ENCODE measurements around the gene HECTD4.
"Not testable (repeated sequence)": the region's sequence is repeated elsewhere in the genome, so short reads cannot be mapped to it uniquely, and the experiment has no call there.

Gene HECTD4

GRCh38 chr12:112381883-112382796 is at the start of gene HECTD4:
TSS of gene HECTD4 (minus strand) at chr12:112382431. CDS start at chr12:112382128, 303 bp downstream.
- CTCF ChIA-PET: interaction anchor here (1.6 kb wide), 1 partner anchor 184 kb away, joined by 6 read pairs; no protein-coding TSS in a partner anchor
- peak; percentile 97 for DNase-seq
- H3K27me3 Mint-ChIP-seq: no peaks in the 10 kb centered on the region
- H3K4me3 Mint-ChIP-seq: peak within 1 kb of the TSS; percentile 88
- H3K36me3 Mint-ChIP-seq: no peaks in the 10 kb centered on the region
- H3K9me3 Mint-ChIP-seq: no peaks in the 10 kb centered on the region
- peaks cover 27% of the 10 kb centered on the region for H3K4me1 Mint-ChIP-seq
- H3K27ac Mint-ChIP-seq: peak within 1 kb of the TSS; percentile 83

GRCh38 chr12:112431965-112432364 is 49.7 kb upstream of the HECTD4 start:
- CTCF ChIA-PET: interaction anchor here (1.0 kb wide), 1 partner anchor 234 kb away, joined by 3 read pairs; no protein-coding TSS in a partner anchor
- H3K27ac Mint-ChIP-seq: no peak overlapping the region
- H3K27me3 Mint-ChIP-seq: no peaks in the 10 kb centered on the region

GRCh38 chr12:112430929-112431328 is 48.7 kb upstream of the HECTD4 start:
- Mint-ChIP-seq H3K36me3 (peaks cover 16% of the 10 kb centered on the region), H3K27ac (no peak overlapping the region), H3K4me3 (no peak overlapping the region)

More at GRCh38 chr12:112431965-112432364, 49.7 kb upstream of the HECTD4 start:
- H3K4me3 Mint-ChIP-seq: no peak overlapping the region
- H3K36me3 Mint-ChIP-seq: peaks cover 16% of the 10 kb centered on the region
- no peak for DNase-seq
- H3K9me3 Mint-ChIP-seq: no peaks in the 10 kb centered on the region
- H3K4me1 Mint-ChIP-seq: peaks cover 16% of the 10 kb centered on the region

GRCh38 chr12:112427760-112428159 is 45.5 kb upstream of the HECTD4 start:
- no peak overlapping the region for H3K4me3 Mint-ChIP-seq
- H3K4me1 Mint-ChIP-seq: peaks cover 31% of the 10 kb centered on the region
- CTCF ChIA-PET: no interaction called here

More at GRCh38 chr12:112430929-112431328, 48.7 kb upstream of the HECTD4 start:
- no peaks in the 10 kb centered on the region for H3K27me3 Mint-ChIP-seq
- H3K9me3 Mint-ChIP-seq: no peaks in the 10 kb centered on the region
- peaks cover 19% of the 10 kb centered on the region for H3K4me1 Mint-ChIP-seq
- DNase-seq: no peak
- CTCF ChIA-PET: no interaction called here

GRCh38 chr12:112425582-112426382 is 43.6 kb upstream of the HECTD4 start:
- Mint-ChIP-seq H3K27ac (peak overlapping the region; percentile 45), H3K36me3 (peaks cover 8% of the 10 kb centered on the region), H3K4me3 (no peak overlapping the region), H3K4me1 (peaks cover 31% of the 10 kb centered on the region), H3K27me3 (no peaks in the 10 kb centered on the region), H3K9me3 (no peaks in the 10 kb centered on the region)
- DNase-seq: no peak
- CTCF ChIA-PET: no interaction called here

More at GRCh38 chr12:112427760-112428159, 45.5 kb upstream of the HECTD4 start:
- H3K36me3 Mint-ChIP-seq: peaks cover 20% of the 10 kb centered on the region
- H3K27me3 Mint-ChIP-seq: no peaks in the 10 kb centered on the region
- no peaks in the 10 kb centered on the region for H3K9me3 Mint-ChIP-seq
- no peak for DNase-seq
- no peak overlapping the region for H3K27ac Mint-ChIP-seq

- CTCF ChIA-PET: no interaction called here
- peaks cover 10% of the 10 kb centered on the region for H3K36me3 Mint-ChIP-seq
- H3K4me1 Mint-ChIP-seq: peaks cover 42% of the 10 kb centered on the region
- H3K27ac Mint-ChIP-seq: no peak overlapping the region
- no peaks in the 10 kb centered on the region for H3K27me3 Mint-ChIP-seq
- H3K9me3 Mint-ChIP-seq: no peaks in the 10 kb centered on the region
- no peak for DNase-seq
- H3K4me3 Mint-ChIP-seq: no peak overlapping the region
Measured at GRCh38 chr12:112424126-112424525, 41.9 kb upstream of the HECTD4 start.

GRCh38 chr12:112422531-112422930 is 40.3 kb upstream of the HECTD4 start:
- H3K27me3 Mint-ChIP-seq: no peaks in the 10 kb centered on the region
- DNase-seq: no peak
- no peaks in the 10 kb centered on the region for H3K9me3 Mint-ChIP-seq
- CTCF ChIA-PET: no interaction called here
- H3K27ac Mint-ChIP-seq: no peak overlapping the region
- H3K4me1 Mint-ChIP-seq: peaks cover 44% of the 10 kb centered on the region
- H3K4me3 Mint-ChIP-seq: no peak overlapping the region
- peaks cover 6% of the 10 kb centered on the region for H3K36me3 Mint-ChIP-seq

- peaks cover 6% of the 10 kb centered on the region for H3K36me3 Mint-ChIP-seq
- no peaks in the 10 kb centered on the region for H3K27me3 Mint-ChIP-seq
- CTCF ChIA-PET: no interaction called here
- DNase-seq: no peak
- no peaks in the 10 kb centered on the region for H3K9me3 Mint-ChIP-seq
- H3K4me3 Mint-ChIP-seq: no peak overlapping the region
- H3K27ac Mint-ChIP-seq: no peak overlapping the region
- H3K4me1 Mint-ChIP-seq: peaks cover 47% of the 10 kb centered on the region
Measured at GRCh38 chr12:112421363-112421762, 39.1 kb upstream of the HECTD4 start.

- CTCF ChIA-PET: no interaction called here
- H3K9me3 Mint-ChIP-seq: no peaks in the 10 kb centered on the region
- peaks cover 6% of the 10 kb centered on the region for H3K36me3 Mint-ChIP-seq
- peaks cover 44% of the 10 kb centered on the region for H3K4me1 Mint-ChIP-seq
- no peak for DNase-seq
- peak overlapping the region; percentile 95 for H3K4me3 Mint-ChIP-seq
- H3K27me3 Mint-ChIP-seq: no peaks in the 10 kb centered on the region
- no peak overlapping the region for H3K27ac Mint-ChIP-seq
Measured at GRCh38 chr12:112420740-112421139, 38.5 kb upstream of the HECTD4 start.

- Mint-ChIP-seq H3K27ac (peak overlapping the region; percentile 95), H3K4me1 (peaks cover 42% of the 10 kb centered on the region), H3K27me3 (no peaks in the 10 kb centered on the region), H3K9me3 (no peaks in the 10 kb centered on the region), H3K36me3 (peaks cover 6% of the 10 kb centered on the region), H3K4me3 (peak overlapping the region; percentile 95)
- peak; percentile 73 for DNase-seq
- CTCF ChIA-PET: no interaction called here
Measured at GRCh38 chr12:112419297-112420133, 37.3 kb upstream of the HECTD4 start.

- peaks cover 37% of the 10 kb centered on the region for H3K4me1 Mint-ChIP-seq
- H3K9me3 Mint-ChIP-seq: no peaks in the 10 kb centered on the region
- peak; percentile 91 for DNase-seq
- peaks cover 2% of the 10 kb centered on the region for H3K36me3 Mint-ChIP-seq
- CTCF ChIA-PET: interaction anchor here (0.8 kb wide), 1 partner anchor 8 kb away, joined by 3 read pairs; no protein-coding TSS in a partner anchor
- H3K27ac Mint-ChIP-seq: peak within 1 kb of the TSS; percentile 95
- H3K4me3 Mint-ChIP-seq: peak within 1 kb of the TSS; percentile 95
- H3K27me3 Mint-ChIP-seq: no peaks in the 10 kb centered on the region
Measured at GRCh38 chr12:112418608-112419296, 36.5 kb upstream of the HECTD4 start, which contains the start of gene PTPN11. TSS of gene PTPN11 (plus strand) at chr12:112418947. CDS start at chr12:112419112, 165 bp downstream.

GRCh38 chr12:112418273-112418607 is 36.0 kb upstream of the HECTD4 start:
- no peak for DNase-seq
- Mint-ChIP-seq H3K4me3 (peak overlapping the region; percentile 80), H3K4me1 (peaks cover 37% of the 10 kb centered on the region), H3K27ac (peak overlapping the region; percentile 88), H3K36me3 (peaks cover 2% of the 10 kb centered on the region), H3K27me3 (peaks cover 4% of the 10 kb centered on the region), H3K9me3 (no peaks in the 10 kb centered on the region)
- CTCF ChIA-PET: interaction anchor here (0.8 kb wide), 1 partner anchor 8 kb away, joined by 3 read pairs; no protein-coding TSS in a partner anchor

- H3K4me1 Mint-ChIP-seq: peaks cover 26% of the 10 kb centered on the region
- H3K27ac Mint-ChIP-seq, H3K27me3 Mint-ChIP-seq, H3K4me3 Mint-ChIP-seq, H3K9me3 Mint-ChIP-seq, CTCF ChIA-PET, DNase-seq, H3K36me3 Mint-ChIP-seq: not testable (repeated sequence)
Measured at GRCh38 chr12:112415457-112415856, 33.2 kb upstream of the HECTD4 start.

Measured in activated naive CD4-positive, alpha-beta T cell treated with anti-CD3 and anti-CD28 coated beads, Interleukin-2, amount 10 ng/mL, durations not matched to agents 7 days and 5 days (primary cell).